HepG2 (cell line): Measurements from ENCODE around the gene CXCL8.

Source experiments
- TCF7L2 ChIP-seq: IDR thresholded peaks from 2 replicates; pipeline ENCODE4 v1.6.1; 2011; ENCODE audit warnings: mild to moderate bottlenecking, low read depth, low read length, moderate library complexity
- TFAP4 ChIP-seq: sonication (generic); IDR thresholded peaks from 2 replicates; pipeline ENCODE4 v1.6.1; 2016; ENCODE audit warnings: low read depth, borderline replicate concordance
- USF2 ChIP-seq, 2 experiments: sonication (generic) in 1 of 2; formaldehyde crosslinking in 1 of 2; IDR thresholded peaks; 2 replicates each; pipeline versions ENCODE4 v1.5.1 to v1.6.1; 2011 to 2020; ENCODE audit warnings: borderline replicate concordance in 1 of 2, low read depth in 1 of 2, low read length in 1 of 2, mild to moderate bottlenecking in 1 of 2, missing genetic modification reagents in 1 of 2, moderate library complexity in 1 of 2
- ZNF34 ChIP-seq: sonication (generic); formaldehyde crosslinking; IDR thresholded peaks from 2 replicates; pipeline ENCODE4 v1.4.0; 2020; ENCODE audit warnings: mild to moderate bottlenecking, missing genetic modification reagents, borderline replicate concordance

GRCh38 chr4:73732759-73733431 lies 7.5 kb upstream of the CXCL8 start:
- no peak for TF ChIP-seq TFAP4
- TF ChIP-seq TCF7L2: no peak
- no peak for TF ChIP-seq ZNF34 (CRISPR knock-in tag)
- TF ChIP-seq USF2 (IDR thresholded peaks at IDR 0.05; ENCODE audit: low read depth, low read length): no peak
- no peak for TF ChIP-seq USF2 (CRISPR knock-in tag; IDR thresholded peaks at IDR 0.05; ENCODE audit: borderline replicate concordance)
